Measurements from ENCODE around the gene UNC13C.

Gene UNC13C

DNA sequence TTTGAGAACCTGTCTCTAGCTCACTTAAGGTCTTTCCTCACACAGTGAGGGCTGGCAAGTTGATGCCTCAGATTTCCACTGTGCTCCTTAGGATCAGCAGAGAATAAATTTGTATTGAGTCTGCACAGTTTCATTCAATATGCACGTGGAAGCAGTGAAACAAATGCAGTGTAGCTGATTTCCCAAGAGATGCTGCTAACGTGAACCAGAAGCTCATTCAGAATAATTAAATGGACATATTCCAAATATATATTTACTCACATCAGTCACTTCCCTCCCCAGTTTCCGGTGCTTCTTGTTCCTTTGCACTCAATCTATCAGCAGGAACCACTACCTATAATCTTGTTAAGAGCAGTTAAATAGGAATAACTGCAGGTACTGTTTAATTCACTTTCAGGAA, 86.1 kb downstream of the UNC13C start:
- H3K36me3 ChIP-seq (ENCODE audit: control insufficient read depth, insufficient read depth, low read length), result no peaks in the 10 kb centered on the region
- H3K27me3 ChIP-seq (ENCODE audit: control insufficient read depth, insufficient read depth, low read length, poor library complexity, severe bottlenecking), result no peaks in the 10 kb centered on the region
- H3K4me3 ChIP-seq (ENCODE audit: insufficient read depth, low read depth, low read length), result no peak overlapping the region
- H3K27ac ChIP-seq (ENCODE audit: insufficient read depth, low read depth, low read length, poor library complexity, severe bottlenecking), result no peak overlapping the region
- no peaks in the 10 kb centered on the region for H3K4me1 ChIP-seq (ENCODE audit: control insufficient read depth, insufficient read depth, low read length)
- 80 to 86% methylated on average over 2 to 3 of the region's 3 CpGs for WGBS, 2 experiments
- no peaks in the 10 kb centered on the region for H3K9me3 ChIP-seq (ENCODE audit: control insufficient read depth, low read length)

DNA sequence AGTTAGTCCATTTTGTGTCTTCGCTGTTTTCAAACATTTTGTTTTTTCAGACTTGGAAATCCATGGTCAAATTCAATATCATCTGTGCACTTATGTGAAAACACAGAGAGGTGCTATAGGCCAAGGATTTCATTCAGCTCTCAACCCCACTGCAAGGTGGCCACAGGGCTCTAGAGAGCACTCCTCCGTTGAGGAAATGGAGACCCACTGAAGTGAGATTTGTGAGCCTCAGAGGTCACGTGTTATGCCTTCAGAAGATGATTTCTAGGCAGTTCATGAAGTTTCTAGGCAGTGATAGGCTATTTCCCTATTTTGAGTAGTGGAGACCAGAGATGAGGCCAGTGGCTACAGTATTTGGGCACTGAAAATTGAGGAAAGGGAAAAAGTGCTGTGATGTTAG, 88.2 kb downstream of the UNC13C start:
- WGBS, 2 experiments, result 85 to 91% methylated on average over 3 of the region's 3 CpGs
- Histone ChIP-seq H3K27ac (ENCODE audit: insufficient read depth, low read depth, low read length, poor library complexity, severe bottlenecking) (no peak overlapping the region), H3K27me3 (ENCODE audit: control insufficient read depth, insufficient read depth, low read length, poor library complexity, severe bottlenecking) (no peaks in the 10 kb centered on the region), H3K36me3 (ENCODE audit: control insufficient read depth, insufficient read depth, low read length) (no peaks in the 10 kb centered on the region), H3K9me3 (ENCODE audit: control insufficient read depth, low read length) (no peaks in the 10 kb centered on the region), H3K4me1 (ENCODE audit: control insufficient read depth, insufficient read depth, low read length) (no peaks in the 10 kb centered on the region), H3K4me3 (ENCODE audit: insufficient read depth, low read depth, low read length) (no peak overlapping the region)

DNA sequence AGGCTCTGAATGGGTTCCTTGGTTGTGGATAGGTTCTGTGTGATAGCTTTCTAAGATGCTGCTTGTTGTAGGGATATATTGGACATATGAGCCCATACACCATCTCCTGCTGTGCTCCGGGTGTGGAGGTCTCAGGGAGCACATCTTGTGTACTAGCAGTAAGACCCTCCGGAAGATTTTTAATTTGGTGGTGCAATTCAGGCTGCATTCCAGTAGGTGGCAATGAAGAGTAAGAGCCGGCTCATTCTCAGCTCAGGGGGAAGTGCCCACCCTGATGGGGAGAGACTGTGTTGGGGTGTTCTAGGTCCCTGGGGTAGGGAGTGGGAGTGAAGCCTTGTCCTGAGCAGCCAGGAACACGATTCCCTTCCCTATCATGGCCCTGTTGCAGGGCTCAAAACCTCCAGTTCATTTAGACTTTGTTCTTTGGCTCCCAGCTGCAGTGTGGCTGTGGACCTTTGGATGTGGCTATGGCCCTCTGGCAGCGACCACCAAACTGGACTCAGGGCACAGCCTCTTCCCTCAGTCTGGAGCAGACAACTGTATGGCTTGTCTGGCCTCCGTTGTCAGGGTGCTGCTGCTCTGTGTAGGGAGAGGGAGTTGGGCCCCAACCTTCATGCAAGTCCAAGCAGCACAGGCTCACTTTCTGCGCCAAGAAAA, 104.7 kb downstream of the UNC13C start:
- Histone ChIP-seq H3K9me3 (ENCODE audit: control insufficient read depth, low read length) (no peaks in the 10 kb centered on the region), H3K36me3 (ENCODE audit: control insufficient read depth, insufficient read depth, low read length) (no peaks in the 10 kb centered on the region), H3K27me3 (ENCODE audit: control insufficient read depth, insufficient read depth, low read length, poor library complexity, severe bottlenecking) (no peaks in the 10 kb centered on the region), H3K27ac (ENCODE audit: insufficient read depth, low read depth, low read length, poor library complexity, severe bottlenecking) (no peak overlapping the region), H3K4me3 (ENCODE audit: insufficient read depth, low read depth, low read length) (no peak overlapping the region), H3K4me1 (ENCODE audit: control insufficient read depth, insufficient read depth, low read length) (no peaks in the 10 kb centered on the region)
- 44 to 45% methylated on average over 7 of the region's 7 CpGs for WGBS, 2 experiments

DNA sequence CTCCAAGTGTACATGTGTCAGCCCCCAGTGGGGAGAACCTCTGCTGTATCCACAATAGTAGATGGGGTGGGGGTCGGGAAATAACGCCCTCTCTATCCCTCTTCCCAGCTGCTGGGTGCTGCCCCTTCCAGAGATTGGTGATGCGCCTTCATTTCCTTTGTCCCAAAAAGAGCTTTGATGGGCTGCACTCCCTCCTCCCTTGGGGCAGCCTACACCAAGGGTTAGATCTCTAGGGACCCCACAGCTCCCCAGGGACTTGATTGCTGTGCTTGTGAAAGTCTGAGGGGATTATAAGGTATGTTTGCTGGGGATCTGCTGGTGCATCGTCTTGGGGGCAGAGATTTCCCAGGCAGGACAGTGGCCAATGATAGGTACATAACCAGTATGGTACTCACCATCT, 105.3 kb downstream of the UNC13C start:
- Histone ChIP-seq H3K4me3 (ENCODE audit: insufficient read depth, low read depth, low read length) (no peak overlapping the region), H3K36me3 (ENCODE audit: control insufficient read depth, insufficient read depth, low read length) (no peaks in the 10 kb centered on the region), H3K9me3 (ENCODE audit: control insufficient read depth, low read length) (no peaks in the 10 kb centered on the region), H3K4me1 (ENCODE audit: control insufficient read depth, insufficient read depth, low read length) (no peaks in the 10 kb centered on the region), H3K27me3 (ENCODE audit: control insufficient read depth, insufficient read depth, low read length, poor library complexity, severe bottlenecking) (no peaks in the 10 kb centered on the region), H3K27ac (ENCODE audit: insufficient read depth, low read depth, low read length, poor library complexity, severe bottlenecking) (no peak overlapping the region)
- WGBS, 2 experiments, result 67 to 73% methylated on average over 4 of the region's 4 CpGs

DNA sequence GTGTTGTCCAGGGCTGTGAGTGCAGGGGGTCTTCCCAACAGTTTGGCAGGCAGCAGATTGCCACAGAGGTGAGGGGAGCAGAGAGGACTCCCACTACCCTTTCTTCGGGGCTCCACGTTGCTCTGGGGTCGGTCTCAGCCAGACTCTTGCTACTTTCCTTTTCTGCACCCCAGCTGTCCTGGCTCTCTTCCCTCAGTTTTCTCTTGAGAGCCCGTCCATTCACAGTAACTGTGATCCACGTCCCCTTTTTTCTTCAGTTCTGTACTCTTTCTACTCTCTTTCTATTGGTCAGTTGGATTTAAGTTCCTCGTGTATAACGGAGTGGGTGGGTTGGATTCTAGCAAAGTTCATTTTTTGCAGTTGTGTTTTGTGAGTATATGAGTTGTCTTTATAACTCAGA, 105.8 kb downstream of the UNC13C start:
- H3K36me3 ChIP-seq (ENCODE audit: control insufficient read depth, insufficient read depth, low read length), result no peaks in the 10 kb centered on the region
- H3K4me3 ChIP-seq (ENCODE audit: insufficient read depth, low read depth, low read length), result no peak overlapping the region
- no peaks in the 10 kb centered on the region for H3K27me3 ChIP-seq (ENCODE audit: control insufficient read depth, insufficient read depth, low read length, poor library complexity, severe bottlenecking)
- H3K9me3 ChIP-seq (ENCODE audit: control insufficient read depth, low read length), result no peaks in the 10 kb centered on the region
- no peaks in the 10 kb centered on the region for H3K4me1 ChIP-seq (ENCODE audit: control insufficient read depth, insufficient read depth, low read length)
- WGBS, 2 experiments, result 89 to 95% methylated on average over 5 to 6 of the region's 7 CpGs
- H3K27ac ChIP-seq (ENCODE audit: insufficient read depth, low read depth, low read length, poor library complexity, severe bottlenecking), result no peak overlapping the region

DNA sequence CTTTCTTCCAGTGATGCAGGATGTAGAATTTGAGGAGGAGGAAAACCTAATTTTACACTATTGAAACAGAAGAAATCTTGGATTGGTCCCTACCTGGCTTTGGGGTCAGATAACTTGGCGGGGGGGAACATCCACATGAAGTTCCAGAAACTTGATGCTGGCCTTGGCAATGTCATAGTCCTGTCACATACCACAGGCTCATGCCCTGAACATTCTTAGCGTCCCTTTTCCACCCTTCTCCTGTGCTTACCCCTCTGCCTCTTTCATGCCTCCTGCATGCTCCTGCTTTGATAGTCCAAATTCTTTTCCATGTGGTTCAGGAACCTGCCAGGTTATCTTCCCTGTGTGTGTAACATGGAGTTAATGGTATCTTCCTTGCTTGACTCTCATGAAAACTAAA, 110.6 kb downstream of the UNC13C start:
- no peaks in the 10 kb centered on the region for H3K9me3 ChIP-seq (ENCODE audit: control insufficient read depth, low read length)
- H3K36me3 ChIP-seq (ENCODE audit: control insufficient read depth, insufficient read depth, low read length), result no peaks in the 10 kb centered on the region
- no peak overlapping the region for H3K27ac ChIP-seq (ENCODE audit: insufficient read depth, low read depth, low read length, poor library complexity, severe bottlenecking)
- WGBS, 2 experiments, result 82 to 89% methylated on average over 2 of the region's 2 CpGs
- H3K4me3 ChIP-seq (ENCODE audit: insufficient read depth, low read depth, low read length), result no peak overlapping the region
- H3K4me1 ChIP-seq (ENCODE audit: control insufficient read depth, insufficient read depth, low read length), result no peaks in the 10 kb centered on the region
- H3K27me3 ChIP-seq (ENCODE audit: control insufficient read depth, insufficient read depth, low read length, poor library complexity, severe bottlenecking), result no peaks in the 10 kb centered on the region

DNA sequence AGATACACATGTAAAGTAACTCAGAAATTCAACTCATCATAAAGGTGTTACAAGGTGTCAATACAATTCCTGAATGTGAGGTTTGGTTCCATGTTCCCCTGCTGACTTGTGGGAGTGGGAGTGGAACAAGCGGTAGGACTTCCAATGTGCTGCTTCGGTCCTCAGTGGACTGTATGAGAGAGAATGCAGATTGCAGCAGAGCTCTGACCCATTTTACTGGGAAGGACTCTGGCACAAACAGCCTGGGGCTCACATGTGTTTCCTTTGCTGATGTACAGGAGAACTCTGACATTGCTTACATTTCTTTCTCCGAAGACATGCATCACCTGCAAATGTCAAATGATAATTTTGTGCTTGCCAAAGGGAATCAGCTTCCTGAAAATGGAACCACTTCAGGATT, 111.5 kb downstream of the UNC13C start:
- no peaks in the 10 kb centered on the region for H3K36me3 ChIP-seq (ENCODE audit: control insufficient read depth, insufficient read depth, low read length)
- no peaks in the 10 kb centered on the region for H3K27me3 ChIP-seq (ENCODE audit: control insufficient read depth, insufficient read depth, low read length, poor library complexity, severe bottlenecking)
- H3K9me3 ChIP-seq (ENCODE audit: control insufficient read depth, low read length), result no peaks in the 10 kb centered on the region
- no peaks in the 10 kb centered on the region for H3K4me1 ChIP-seq (ENCODE audit: control insufficient read depth, insufficient read depth, low read length)
- 96 to 97% methylated on average over 3 of the region's 3 CpGs for WGBS, 2 experiments
- H3K4me3 ChIP-seq (ENCODE audit: insufficient read depth, low read depth, low read length), result no peak overlapping the region
- H3K27ac ChIP-seq (ENCODE audit: insufficient read depth, low read depth, low read length, poor library complexity, severe bottlenecking), result no peak overlapping the region

DNA sequence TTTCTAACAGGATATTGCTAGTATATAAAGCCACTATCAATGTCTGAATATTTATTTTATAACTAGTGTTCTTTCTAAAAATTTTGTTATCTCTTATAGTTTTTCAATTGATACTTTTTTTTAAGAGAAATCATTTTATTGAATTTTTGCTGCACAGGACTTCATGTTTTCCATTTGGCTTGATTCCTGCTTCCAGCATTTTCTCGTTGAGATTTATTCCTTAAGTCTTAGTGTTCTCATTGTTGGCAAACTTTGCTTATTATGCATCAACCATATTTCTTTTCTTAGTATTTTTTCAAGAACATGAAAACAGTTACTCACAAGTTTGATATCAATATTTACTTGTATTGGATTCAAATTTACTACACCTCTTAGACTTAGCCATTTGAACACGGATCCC, 113.4 kb downstream of the UNC13C start:
- Histone ChIP-seq H3K9me3 (ENCODE audit: control insufficient read depth, low read length) (no peaks in the 10 kb centered on the region), H3K27me3 (ENCODE audit: control insufficient read depth, insufficient read depth, low read length, poor library complexity, severe bottlenecking) (no peaks in the 10 kb centered on the region), H3K4me1 (ENCODE audit: control insufficient read depth, insufficient read depth, low read length) (no peaks in the 10 kb centered on the region), H3K4me3 (ENCODE audit: insufficient read depth, low read depth, low read length) (no peak overlapping the region), H3K36me3 (ENCODE audit: control insufficient read depth, insufficient read depth, low read length) (no peaks in the 10 kb centered on the region), H3K27ac (ENCODE audit: insufficient read depth, low read depth, low read length, poor library complexity, severe bottlenecking) (no peak overlapping the region)
- WGBS, 2 experiments, result 93 to 100% methylated on average over 2 of the region's 2 CpGs

DNA sequence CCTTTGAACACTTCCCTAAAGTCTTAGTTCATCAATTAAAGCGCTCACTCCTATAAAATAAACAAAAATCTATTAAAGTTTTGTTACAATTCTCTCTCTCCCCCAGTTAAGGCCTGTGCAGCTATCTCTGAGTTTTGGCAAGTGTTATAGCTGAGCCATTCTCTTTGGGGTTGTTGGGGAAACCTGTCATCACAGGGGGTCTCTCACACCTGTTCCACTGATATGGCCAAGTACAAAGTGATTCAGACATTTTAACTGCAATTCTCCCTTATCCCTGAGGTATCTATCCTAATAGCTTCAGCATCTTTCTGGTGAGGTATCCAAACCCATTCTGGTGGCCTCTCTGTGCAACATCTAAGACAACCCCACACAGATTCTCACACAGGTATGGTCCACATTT, 116.4 kb downstream of the UNC13C start:
- 91 to 100% methylated on average over 1 of the region's 1 CpG for WGBS, 2 experiments
- Histone ChIP-seq H3K4me1 (ENCODE audit: control insufficient read depth, insufficient read depth, low read length) (no peaks in the 10 kb centered on the region), H3K27ac (ENCODE audit: insufficient read depth, low read depth, low read length, poor library complexity, severe bottlenecking) (no peak overlapping the region), H3K9me3 (ENCODE audit: control insufficient read depth, low read length) (no peaks in the 10 kb centered on the region), H3K4me3 (ENCODE audit: insufficient read depth, low read depth, low read length) (no peak overlapping the region), H3K36me3 (ENCODE audit: control insufficient read depth, insufficient read depth, low read length) (no peaks in the 10 kb centered on the region), H3K27me3 (ENCODE audit: control insufficient read depth, insufficient read depth, low read length, poor library complexity, severe bottlenecking) (no peaks in the 10 kb centered on the region)

DNA sequence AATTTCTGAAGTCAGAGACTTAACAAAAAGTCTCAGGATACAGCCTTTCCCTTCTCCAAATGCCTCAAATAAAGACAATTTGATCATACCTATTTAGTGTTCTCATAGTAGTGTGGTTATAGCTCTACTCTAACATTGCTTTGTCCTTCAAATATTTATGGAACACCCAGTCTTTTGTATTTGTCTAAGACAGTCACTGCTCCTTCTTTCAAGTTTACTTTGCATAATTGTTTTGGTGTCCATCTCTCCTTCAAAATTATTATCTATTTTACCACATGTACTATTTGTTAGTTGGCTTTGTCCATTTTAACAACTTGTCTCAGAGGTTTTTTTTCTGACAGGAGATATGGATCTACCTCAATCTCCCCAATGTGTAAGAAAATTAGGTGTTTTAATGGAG, 118.8 kb downstream of the UNC13C start:
- Histone ChIP-seq H3K9me3 (ENCODE audit: control insufficient read depth, low read length) (no peaks in the 10 kb centered on the region), H3K4me3 (ENCODE audit: insufficient read depth, low read depth, low read length) (no peak overlapping the region), H3K4me1 (ENCODE audit: control insufficient read depth, insufficient read depth, low read length) (no peaks in the 10 kb centered on the region), H3K27ac (ENCODE audit: insufficient read depth, low read depth, low read length, poor library complexity, severe bottlenecking) (no peak overlapping the region), H3K36me3 (ENCODE audit: control insufficient read depth, insufficient read depth, low read length) (no peaks in the 10 kb centered on the region), H3K27me3 (ENCODE audit: control insufficient read depth, insufficient read depth, low read length, poor library complexity, severe bottlenecking) (no peaks in the 10 kb centered on the region)

DNA sequence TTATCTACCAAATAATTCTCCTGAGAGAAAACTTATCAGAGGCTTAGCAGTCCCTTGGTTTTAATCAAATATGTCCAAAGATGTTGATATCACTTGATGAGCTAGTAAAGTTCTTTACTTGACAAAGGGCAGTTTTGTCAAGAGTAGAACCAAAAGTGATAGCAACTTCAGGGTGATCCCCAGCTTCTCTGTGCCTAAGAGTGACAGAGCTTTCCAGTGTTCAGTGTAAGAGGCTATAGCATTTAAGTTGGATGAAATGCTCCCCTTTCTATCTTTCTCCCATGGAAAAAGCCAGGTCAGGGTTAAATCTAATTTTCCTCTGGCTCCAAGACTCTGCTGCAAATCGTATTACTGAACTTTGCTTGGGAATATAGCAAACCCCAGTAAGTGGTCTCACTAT, 120.8 kb downstream of the UNC13C start:
- Histone ChIP-seq H3K4me1 (ENCODE audit: control insufficient read depth, insufficient read depth, low read length) (no peaks in the 10 kb centered on the region), H3K36me3 (ENCODE audit: control insufficient read depth, insufficient read depth, low read length) (no peaks in the 10 kb centered on the region), H3K4me3 (ENCODE audit: insufficient read depth, low read depth, low read length) (no peak overlapping the region), H3K9me3 (ENCODE audit: control insufficient read depth, low read length) (no peaks in the 10 kb centered on the region), H3K27ac (ENCODE audit: insufficient read depth, low read depth, low read length, poor library complexity, severe bottlenecking) (no peak overlapping the region), H3K27me3 (ENCODE audit: control insufficient read depth, insufficient read depth, low read length, poor library complexity, severe bottlenecking) (no peaks in the 10 kb centered on the region)
- WGBS, 2 experiments, result 86 to 87% methylated on average over 1 of the region's 1 CpG
